ENCODE data around the gene MRPL53.

The MRPL53 gene

GRCh38 chr2:74513605-74514367 lies 41.3 kb upstream of the MRPL53 start:
- POLR2A ChIA-PET = interaction anchor here (1.4 kb wide), 1 partner anchor 16 kb away, joined by 4 read pairs; the partner anchor contains the start of genes AUP1 and HTRA2
- no peak for DNase-seq (ENCODE audit: extremely low spot score)

GRCh38 chr2:74512744-74513604 lies 40.5 kb upstream of the MRPL53 start:
- ChIA-PET POLR2A (interaction anchor here (1.4 kb wide), 1 partner anchor 17 kb away, joined by 4 read pairs; the partner anchor contains the start of genes AUP1 and HTRA2), CTCF (no interaction called here)
- TF ChIP-seq NFRKB (IDR thresholded peaks at IDR 0.05) = no peak
- no peak for TF ChIP-seq ARNT (IDR thresholded peaks at IDR 0.05)
- TF ChIP-seq FOXK2 (IDR thresholded peaks at IDR 0.05) = no peak
- TF ChIP-seq BHLHE40 (IDR thresholded peaks at IDR 0.05; ENCODE audit: borderline replicate concordance) = no peak
- TF ChIP-seq CTBP1 (IDR thresholded peaks at IDR 0.05; ENCODE audit: borderline replicate concordance) = no peak
- no peak for TF ChIP-seq TARDBP (IDR thresholded peaks at IDR 0.05)
- no peak for TF ChIP-seq LEF1 (IDR thresholded peaks at IDR 0.05; ENCODE audit: borderline replicate concordance)
- TF ChIP-seq HDGF (IDR thresholded peaks at IDR 0.05; ENCODE audit: borderline replicate concordance) = no peak
- no peak for DNase-seq (ENCODE audit: extremely low spot score)

More at GRCh38 chr2:74513605-74514367, 41.3 kb upstream of the MRPL53 start:
- no peak for TF ChIP-seq FOXA1 (IDR thresholded peaks at IDR 0.05)
- CTCF ChIA-PET = no interaction called here

- ChIA-PET CTCF (interaction anchor here (0.7 kb wide), 1 partner anchor 1078 kb away, joined by 5 read pairs; no protein-coding TSS in a partner anchor), POLR2A (interaction anchor here (6.4 kb wide), 1 partner anchor 18 kb away, joined by 70 read pairs; the partner anchor contains the start of genes AUP1, DQX1 and HTRA2)
- no peak for DNase-seq (ENCODE audit: extremely low spot score)
- TF ChIP-seq CTBP1 (IDR thresholded peaks at IDR 0.05; ENCODE audit: borderline replicate concordance) = no peak
- no peak for TF ChIP-seq HDGF (IDR thresholded peaks at IDR 0.05; ENCODE audit: borderline replicate concordance)
- no peak for TF ChIP-seq NFRKB (IDR thresholded peaks at IDR 0.05)
- no peak for TF ChIP-seq PKNOX1 (IDR thresholded peaks at IDR 0.05)
- no peak for TF ChIP-seq FOXM1 (IDR thresholded peaks at IDR 0.05; ENCODE audit: borderline replicate concordance)
- TF ChIP-seq SP1 (IDR thresholded peaks at IDR 0.05) = no peak
- no peak for TF ChIP-seq ARNT (IDR thresholded peaks at IDR 0.05)
- TF ChIP-seq ELF4 (IDR thresholded peaks at IDR 0.05) = no peak
- no peak for TF ChIP-seq FOXK2 (IDR thresholded peaks at IDR 0.05)
- TF ChIP-seq ZNF384 (IDR thresholded peaks at IDR 0.05) = no peak
- TF ChIP-seq BHLHE40 (IDR thresholded peaks at IDR 0.05; ENCODE audit: borderline replicate concordance) = no peak
- TF ChIP-seq FOXA1 (IDR thresholded peaks at IDR 0.05) = no peak
- no peak for TF ChIP-seq L3MBTL2 (conservative IDR thresholded peaks at IDR 0.05)
- no peak for TF ChIP-seq TARDBP (IDR thresholded peaks at IDR 0.05)
- TF ChIP-seq LEF1 (IDR thresholded peaks at IDR 0.05; ENCODE audit: borderline replicate concordance) = no peak
- TF ChIP-seq SUZ12 (IDR thresholded peaks at IDR 0.05) = no peak
Measured at GRCh38 chr2:74511104-74511989, 38.9 kb upstream of the MRPL53 start.

- ChIA-PET CTCF (no interaction called here), POLR2A (interaction anchor here (0.9 to 6.4 kb wide), 5 partner anchors 8 to 75 kb away, joined by 3 to 70 read pairs (median 4); partner anchors contain the start of genes AUP1, CCDC142, DQX1 and HTRA2)
- TF ChIP-seq CTBP1 (IDR thresholded peaks at IDR 0.05; ENCODE audit: borderline replicate concordance) (no peak), NFRKB (IDR thresholded peaks at IDR 0.05) (no peak), LEF1 (IDR thresholded peaks at IDR 0.05; ENCODE audit: borderline replicate concordance) (no peak), L3MBTL2 (conservative IDR thresholded peaks at IDR 0.05) (no peak), PKNOX1 (IDR thresholded peaks at IDR 0.05) (no peak), ELF4 (IDR thresholded peaks at IDR 0.05) (no peak), ZNF384 (IDR thresholded peaks at IDR 0.05) (no peak), BHLHE40 (IDR thresholded peaks at IDR 0.05; ENCODE audit: borderline replicate concordance) (no peak), FOXA1 (IDR thresholded peaks at IDR 0.05) (no peak), HDGF (IDR thresholded peaks at IDR 0.05; ENCODE audit: borderline replicate concordance) (no peak), TARDBP (IDR thresholded peaks at IDR 0.05) (no peak), SUZ12 (IDR thresholded peaks at IDR 0.05) (no peak), FOXM1 (IDR thresholded peaks at IDR 0.05; ENCODE audit: borderline replicate concordance) (no peak), ARNT (IDR thresholded peaks at IDR 0.05) (no peak), SP1 (IDR thresholded peaks at IDR 0.05) (no peak), FOXK2 (IDR thresholded peaks at IDR 0.05) (no peak)
Measured at GRCh38 chr2:74510272-74510671, 37.8 kb upstream of the MRPL53 start.

GRCh38 chr2:74507926-74508520 lies 35.5 kb upstream of the MRPL53 start:
- TF ChIP-seq ARNT (IDR thresholded peaks at IDR 0.05) (no peak), HDGF (IDR thresholded peaks at IDR 0.05; ENCODE audit: borderline replicate concordance) (no peak), L3MBTL2 (conservative IDR thresholded peaks at IDR 0.05) (peak; percentile 61)
- CTCF ChIA-PET = interaction anchor here (0.9 kb wide), 1 partner anchor 53 kb away, joined by 3 read pairs; the partner anchor contains the start of gene INO80B
- POLR2A ChIA-PET = interaction anchor here (1.1 to 6.4 kb wide), 14 partner anchors 12 to 83 kb away, joined by 3 to 70 read pairs (median 4); partner anchors contain the start of genes AUP1, CCDC142, DQX1 and HTRA2
- DNase-seq (ENCODE audit: extremely low spot score) = peak; percentile 39

More at GRCh38 chr2:74510272-74510671, 37.8 kb upstream of the MRPL53 start:
- no peak for DNase-seq (ENCODE audit: extremely low spot score)
